Neural cell (in vitro differentiated cells): ENCODE measurements around the gene SIGLEC6. TPM values are rescaled to one million over a fixed set of nuclear protein-coding genes. Genes with fewer than 3 reads are reported as not detected.

Experiments
- H2AFZ ChIP-seq: fragments of 200-600, 300-800 bp; sonication (generic), shearing (Covaris generic); 2 replicates; pipeline ENCODE4 v1.6.0; 2014; ENCODE audit warnings: low read depth, mild to moderate bottlenecking, antibody characterized with exemption, low read length, moderate library complexity
- H3F3A ChIP-seq: fragments of 200-600 bp; shearing (Covaris generic); 2 replicates; pipeline ENCODE4 v1.6.1; 2016; ENCODE audit warnings: mild to moderate bottlenecking, moderate library complexity, mixed read lengths, antibody characterized with exemption, low read length; ENCODE audit not compliant: insufficient read depth, poor library complexity, severe bottlenecking
- H3K27ac ChIP-seq: fragments of 200-600, 300-800 bp; sonication (generic), shearing (Covaris generic); 2 replicates; pipeline ENCODE4 v1.5.1; 2014; ENCODE audit warnings: mild to moderate bottlenecking, low read length, moderate library complexity
- H3K27me3 ChIP-seq: fragments of 300-800, 200-600 bp; sonication (generic), shearing (Covaris generic); 2 replicates; pipeline ENCODE4 v1.6.0; 2014; ENCODE audit warnings: mild to moderate bottlenecking, low read depth, low read length, moderate library complexity; ENCODE audit not compliant: insufficient read depth
- H3K36me3 ChIP-seq: fragments of 300-800, 200-600 bp; sonication (generic), shearing (Covaris generic); 2 replicates; pipeline ENCODE4 v1.5.1; 2014; ENCODE audit warnings: mild to moderate bottlenecking, antibody characterized with exemption, low read length, moderate library complexity; ENCODE audit not compliant: insufficient read depth
- H3K4me2 ChIP-seq: fragments of 300-800, 200-600 bp; sonication (generic), shearing (Covaris generic); 2 replicates; pipeline ENCODE4 v1.6.0; 2014; ENCODE audit warnings: mild to moderate bottlenecking, low read length
- H3K4me3 ChIP-seq: fragments of 300-800, 200-600 bp; sonication (generic), shearing (Covaris generic); 2 replicates; pipeline ENCODE4 v1.5.1; 2014; ENCODE audit warnings: mild to moderate bottlenecking, low read length, moderate library complexity
- H3K79me2 ChIP-seq: fragments of 200-600 bp; shearing (Covaris generic); replicated peaks from 2 replicates; pipeline ENCODE4 v1.6.0; 2014; ENCODE audit warnings: mild to moderate bottlenecking, low read length, moderate library complexity; ENCODE audit not compliant: insufficient read depth
- H3K9ac ChIP-seq: fragments of 300-800, 200-600 bp; sonication (generic), shearing (Covaris generic); 2 replicates; pipeline ENCODE4 v1.6.1; 2016; ENCODE audit warnings: mild to moderate bottlenecking, low read length, mixed read lengths
- H3K9me2 ChIP-seq: fragments of 200-600 bp; shearing (Covaris generic); 2 replicates; pipeline ENCODE4 v1.6.1; 2016; ENCODE audit warnings: mild to moderate bottlenecking, low read length, mixed read lengths; ENCODE audit not compliant: insufficient read depth
- H3K9me3 ChIP-seq: fragments of 200-600, 300-800 bp; sonication (generic), shearing (Covaris generic); 2 replicates; pipeline ENCODE4 v1.6.1; 2016; ENCODE audit warnings: mild to moderate bottlenecking, mixed run types, low read length, moderate library complexity, mixed read lengths
- H4K20me1 ChIP-seq: fragments of 200-600 bp; shearing (Covaris generic); 2 replicates; pipeline ENCODE4 v1.6.1; 2016; ENCODE audit warnings: mild to moderate bottlenecking, mixed run types; ENCODE audit not compliant: insufficient read depth
- EP300 ChIP-seq: fragments of 450-650 bp; conservative IDR thresholded peaks from 2 replicates; pipeline ENCODE4 v1.6.1; 2014; ENCODE audit warnings: antibody characterized with exemption, mild to moderate bottlenecking, moderate library complexity; ENCODE audit not compliant: poor library complexity, severe bottlenecking
- EZH2 ChIP-seq: fragments of 200-600, 300-800 bp; shearing (Covaris generic), sonication (generic); IDR thresholded peaks from 2 replicates; pipeline ENCODE4 v1.6.1; 2014; ENCODE audit warnings: antibody characterized with exemption, low read length, borderline replicate concordance, mild to moderate bottlenecking; ENCODE audit not compliant: insufficient read depth, poor library complexity, severe bottlenecking
- MXI1 ChIP-seq: fragments of 450-650 bp; conservative IDR thresholded peaks from 2 replicates; pipeline ENCODE4 v1.6.1; 2014; ENCODE audit warnings: antibody characterized with exemption, mild to moderate bottlenecking; ENCODE audit not compliant: poor library complexity, severe bottlenecking
- POLR2AphosphoS5 ChIP-seq: IDR thresholded peaks from 2 replicates; pipeline ENCODE4 v1.6.1; 2012
- RAD21 ChIP-seq: fragments of 450-650 bp; conservative IDR thresholded peaks from 2 replicates; pipeline ENCODE4 v1.6.1; 2014; ENCODE audit warnings: antibody characterized with exemption, mild to moderate bottlenecking, moderate library complexity
- REST ChIP-seq: IDR thresholded peaks from 2 replicates; pipeline ENCODE4 v1.6.1; 2012; ENCODE audit warnings: borderline replicate concordance
- SMC3 ChIP-seq: fragments of 450-650 bp; conservative IDR thresholded peaks from 2 replicates; pipeline ENCODE4 v1.6.1; 2014; ENCODE audit warnings: antibody characterized with exemption, mild to moderate bottlenecking, moderate library complexity; ENCODE audit not compliant: poor library complexity
- TAF1 ChIP-seq: IDR thresholded peaks from 2 replicates; pipeline ENCODE4 v1.6.1; 2012; ENCODE audit warnings: low read depth
- polyA plus RNA-seq: library from polyadenylated mRNA; depleted of rRNA; stranded (reverse); fragments of >200 nt; gene quantifications from 2 replicates; pipeline ENCODE4 v1.2.3, GENCODE V29; 2014
- TF ChIP-seq, protein P1 (sequence below): fragments of 450-650 bp; IDR thresholded peaks from 2 replicates; pipeline ENCODE4 v1.5.1; 2014; ENCODE audit warnings: antibody characterized with exemption, mild to moderate bottlenecking, moderate library complexity; ENCODE audit not compliant: poor library complexity, severe bottlenecking

The SIGLEC6 gene
- polyA plus RNA-seq, 1 donor from 2014 or later = not detected

- Histone ChIP-seq H3K9me2 (no peaks in the 10 kb centered on the region), H3K4me3 (no peak overlapping the region), H3K27me3 (no peaks in the 10 kb centered on the region), H3K9me3 (no peaks in the 10 kb centered on the region), H3K36me3 (no peaks in the 10 kb centered on the region), H2AFZ (no peak overlapping the region), H3F3A (no peaks in the 10 kb centered on the region), H3K27ac (no peak overlapping the region), H3K4me2 (no peak overlapping the region), H3K9ac (no peak overlapping the region), H3K79me2 (no peaks in the 10 kb centered on the region), H4K20me1 (no peaks in the 10 kb centered on the region)
- TF ChIP-seq SMC3 (no peak), MXI1 (no peak), EP300 (no peak), REST (no peak), EZH2 (no peak), RAD21 (no peak), POLR2AphosphoS5 (no peak), TAF1 (no peak)
- TF ChIP-seq, protein P1, sequence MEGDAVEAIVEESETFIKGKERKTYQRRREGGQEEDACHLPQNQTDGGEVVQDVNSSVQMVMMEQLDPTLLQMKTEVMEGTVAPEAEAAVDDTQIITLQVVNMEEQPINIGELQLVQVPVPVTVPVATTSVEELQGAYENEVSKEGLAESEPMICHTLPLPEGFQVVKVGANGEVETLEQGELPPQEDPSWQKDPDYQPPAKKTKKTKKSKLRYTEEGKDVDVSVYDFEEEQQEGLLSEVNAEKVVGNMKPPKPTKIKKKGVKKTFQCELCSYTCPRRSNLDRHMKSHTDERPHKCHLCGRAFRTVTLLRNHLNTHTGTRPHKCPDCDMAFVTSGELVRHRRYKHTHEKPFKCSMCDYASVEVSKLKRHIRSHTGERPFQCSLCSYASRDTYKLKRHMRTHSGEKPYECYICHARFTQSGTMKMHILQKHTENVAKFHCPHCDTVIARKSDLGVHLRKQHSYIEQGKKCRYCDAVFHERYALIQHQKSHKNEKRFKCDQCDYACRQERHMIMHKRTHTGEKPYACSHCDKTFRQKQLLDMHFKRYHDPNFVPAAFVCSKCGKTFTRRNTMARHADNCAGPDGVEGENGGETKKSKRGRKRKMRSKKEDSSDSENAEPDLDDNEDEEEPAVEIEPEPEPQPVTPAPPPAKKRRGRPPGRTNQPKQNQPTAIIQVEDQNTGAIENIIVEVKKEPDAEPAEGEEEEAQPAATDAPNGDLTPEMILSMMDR = no peak
These were observed 50.9 kb downstream of the SIGLEC6 start for GRCh38 chr19:51480590-51480989.

GRCh38 chr19:51479531-51480331 is 51.7 kb downstream of the SIGLEC6 start:
- Histone ChIP-seq H3K4me2 (no peak overlapping the region), H2AFZ (no peak overlapping the region), H3K27ac (no peak overlapping the region), H3K9me2 (no peaks in the 10 kb centered on the region), H3K27me3 (no peaks in the 10 kb centered on the region), H4K20me1 (no peaks in the 10 kb centered on the region), H3K36me3 (no peaks in the 10 kb centered on the region), H3F3A (no peaks in the 10 kb centered on the region), H3K9me3 (no peaks in the 10 kb centered on the region), H3K9ac (no peak overlapping the region), H3K4me3 (no peak overlapping the region), H3K79me2 (no peaks in the 10 kb centered on the region)
- TF ChIP-seq, protein P1 = no peak
- TF ChIP-seq MXI1 (no peak), RAD21 (no peak), EP300 (no peak), REST (no peak), POLR2AphosphoS5 (no peak), EZH2 (no peak), TAF1 (no peak), SMC3 (no peak)
